NCI-H1694 treated with DMSO at 0.1 percent for 48 hours (cell line): ENCODE measurements around the gene DUS1L.
A peak's percentile ranks its signal among the peaks of the same experiment; 100 is the strongest.

Source experiments
- DNase-seq: peaks from one replicate; lab custom pipeline; 2025; lab: John Stamatoyannopoulos, UW

Gene DUS1L

GRCh38 chr17:82065638-82066303 lies at the start of gene DUS1L:
Gene DUS1L, minus strand, starts transcription at chr17:82065804. Its CDS starts 745 bp downstream, at chr17:82065059.
- DNase-seq: no peak

GRCh38 chr17:82114872-82115271 lies 49.3 kb upstream of the DUS1L start:
- DNase-seq: no peak

GRCh38 chr17:82114447-82114846 lies 48.8 kb upstream of the DUS1L start:
- DNase-seq: no peak

- DNase-seq: no peak
Observed at GRCh38 chr17:82113941-82114340, 48.3 kb upstream of the DUS1L start.

- DNase-seq: no peak
Observed at GRCh38 chr17:82113422-82113821, 47.8 kb upstream of the DUS1L start.

- no peak for DNase-seq
Observed at GRCh38 chr17:82112914-82113311, 47.3 kb upstream of the DUS1L start.

- no peak for DNase-seq
Observed at GRCh38 chr17:82112181-82112913, 46.7 kb upstream of the DUS1L start.

- DNase-seq: no peak
Observed at GRCh38 chr17:82110298-82110697, 44.7 kb upstream of the DUS1L start.

- DNase-seq: no peak
Observed at GRCh38 chr17:82108961-82109475, 43.4 kb upstream of the DUS1L start.

- DNase-seq: no peak
Observed at GRCh38 chr17:82108496-82108945, 42.9 kb upstream of the DUS1L start.

GRCh38 chr17:82108038-82108437 lies 42.4 kb upstream of the DUS1L start:
- DNase-seq: no peak

- no peak for DNase-seq
Observed at GRCh38 chr17:82107341-82107860, 41.8 kb upstream of the DUS1L start.

GRCh38 chr17:82106688-82107305 lies 41.2 kb upstream of the DUS1L start:
- no peak for DNase-seq

GRCh38 chr17:82105882-82106687 lies 40.5 kb upstream of the DUS1L start:
- peak; percentile 64 for DNase-seq

- no peak for DNase-seq
Observed at GRCh38 chr17:82105417-82105881, 39.8 kb upstream of the DUS1L start.

- DNase-seq: no peak
Observed at GRCh38 chr17:82104797-82105416, 39.3 kb upstream of the DUS1L start.

- no peak for DNase-seq
Observed at GRCh38 chr17:82103553-82104451, 38.2 kb upstream of the DUS1L start.

GRCh38 chr17:82101767-82102679 lies 36.4 kb upstream of the DUS1L start:
- no peak for DNase-seq

- no peak for DNase-seq
Observed at GRCh38 chr17:82101301-82101715, 35.7 kb upstream of the DUS1L start.
